Uterus (tissue), 4 donors: ENCODE results near the gene AKAP8. TPM values are rescaled to one million over a fixed set of nuclear protein-coding genes. Genes with fewer than 3 reads are reported as not detected.
"Not testable (repeated sequence)": the region's sequence is repeated elsewhere in the genome, so short reads cannot be mapped to it uniquely, and the experiment has no call there.

ENCODE experiments used
- DNase-seq, 2 donors: peaks; one replicate each; pipeline ENCODE4 v3.0.0-alpha.2; 2019 to 2020
- H3K27ac ChIP-seq, 2 donors: fragments of 200-600 bp; sonication (generic); 1 replicate in 1 of 2; 2 replicates in 1 of 2; pipeline ENCODE4 v1.5.1; 2016 to 2018
- H3K27me3 ChIP-seq, 2 donors: fragments of 200-600 bp; sonication (generic); one replicate each; pipeline ENCODE4 v1.5.1; 2018 to 2019; ENCODE audit warnings: control low read depth in 1 of 2
- H3K36me3 ChIP-seq, 2 donors: fragments of 200-600 bp; sonication (generic); one replicate each; pipeline ENCODE4 v1.5.1; 2019; ENCODE audit warnings: control low read depth in 1 of 2
- H3K4me1 ChIP-seq, 2 donors: fragments of 200-600 bp; sonication (generic); one replicate each; pipeline ENCODE4 v1.5.1; 2018 to 2019; ENCODE audit warnings: control low read depth in 1 of 2
- H3K4me3 ChIP-seq, 2 donors: fragments of 200-600 bp; sonication (generic); 1 replicate in 1 of 2; 2 replicates in 1 of 2; pipeline ENCODE4 v1.5.1; 2018 to 2019; ENCODE audit warnings: mild to moderate bottlenecking in 1 of 2
- H3K9me3 ChIP-seq, 2 donors: fragments of 200-600 bp; sonication (generic); one replicate each; pipeline ENCODE4 v1.5.1; 2019; ENCODE audit warnings: control low read depth in 1 of 2
- CTCF ChIP-seq, 4 experiments: fragments of 200-600 bp in 2 of 4; fragments of 450-650 bp in 2 of 4; sonication (generic) in 2 of 4; IDR thresholded peaks; one replicate each; pipeline ENCODE4 v1.5.1; 2016 to 2019; ENCODE audit warnings: antibody characterized with exemption in 4 of 4, mild to moderate bottlenecking in 2 of 4, moderate library complexity in 1 of 4
- POLR2A ChIP-seq, 2 donors: fragments of 450-650 bp; IDR thresholded peaks; one replicate each; pipeline ENCODE4 v1.6.1; 2016; ENCODE audit warnings: antibody characterized with exemption in 2 of 2, mild to moderate bottlenecking in 1 of 2, moderate library complexity in 1 of 2
- intact Hi-C: fragments of 100-400 bp; cut with DNase I; formaldehyde crosslinking; loops from one replicate; pipeline ENCODE4 v1.15.1; 2023; ENCODE audit warnings: low total_unique reads
- total RNA-seq, 4 donors: library from RNA; depleted of rRNA in 3 of 4; stranded (reverse); fragments of >200 nt in 3 of 4; gene quantifications; one replicate each; pipeline versions ENCODE4 v1.1.0 to v1.2.4, GENCODE V29; 2014 to 2023
- donor health status: DM: yes; HTN: yes; CAD: no.

AKAP8 gene
- total RNA-seq, 4 donors from 2014 or later, result 17.1 to 55.6 (median 39.2) TPM

DNA sequence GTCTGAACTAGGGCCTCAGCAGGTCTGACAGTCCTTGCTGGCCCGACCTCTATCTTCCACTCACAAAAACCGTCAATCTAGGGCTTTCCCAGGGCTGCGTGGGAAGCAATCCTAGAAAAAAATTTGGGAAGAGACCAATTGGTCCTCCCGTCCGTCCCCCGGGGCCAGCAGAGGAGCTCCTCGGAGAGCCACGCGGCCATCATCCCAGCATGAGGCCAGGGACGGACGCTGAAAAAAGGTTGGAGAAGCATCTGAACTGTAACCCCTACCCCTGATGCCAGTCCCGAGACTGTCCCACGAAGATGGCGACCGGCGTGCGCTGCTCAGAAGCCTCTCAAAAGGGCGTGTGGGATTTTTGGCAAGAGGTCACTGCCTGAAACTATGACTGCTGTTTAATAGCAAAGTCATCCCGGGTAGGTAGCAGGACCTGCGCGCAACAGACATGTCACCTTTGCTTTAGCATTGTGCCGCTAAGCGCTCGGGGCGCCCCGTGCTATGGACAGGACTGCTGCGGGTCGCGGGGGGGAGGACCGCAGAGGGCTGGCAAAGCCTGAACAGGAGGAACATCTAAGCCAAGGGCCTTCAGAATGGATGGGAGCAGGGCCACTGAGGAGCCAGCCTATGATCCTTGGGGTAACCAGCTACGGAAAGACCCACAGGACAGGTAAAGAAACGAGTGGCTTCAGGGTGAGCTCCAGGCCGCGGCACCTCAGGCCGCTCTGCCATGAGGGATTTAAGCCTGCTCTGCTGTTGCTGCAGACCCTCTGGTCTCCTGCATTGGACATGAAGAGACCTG lies 10.6 kb downstream of the AKAP8 start:
- no peaks in the 10 kb centered on the region for H3K36me3 ChIP-seq
- intact Hi-C loops, result no loop called here
- no peaks in the 10 kb centered on the region for H3K9me3 ChIP-seq
- H3K27ac ChIP-seq, result no peak overlapping the region
- TF ChIP-seq POLR2A (IDR thresholded peaks at IDR 0.05), result no peak
- TF ChIP-seq CTCF (IDR thresholded peaks at IDR 0.05), result no peak
- no peaks in the 10 kb centered on the region for H3K27me3 ChIP-seq
- no peaks in the 10 kb centered on the region for H3K4me1 ChIP-seq
- DNase-seq, result no peak
- no peak overlapping the region for H3K4me3 ChIP-seq

DNA sequence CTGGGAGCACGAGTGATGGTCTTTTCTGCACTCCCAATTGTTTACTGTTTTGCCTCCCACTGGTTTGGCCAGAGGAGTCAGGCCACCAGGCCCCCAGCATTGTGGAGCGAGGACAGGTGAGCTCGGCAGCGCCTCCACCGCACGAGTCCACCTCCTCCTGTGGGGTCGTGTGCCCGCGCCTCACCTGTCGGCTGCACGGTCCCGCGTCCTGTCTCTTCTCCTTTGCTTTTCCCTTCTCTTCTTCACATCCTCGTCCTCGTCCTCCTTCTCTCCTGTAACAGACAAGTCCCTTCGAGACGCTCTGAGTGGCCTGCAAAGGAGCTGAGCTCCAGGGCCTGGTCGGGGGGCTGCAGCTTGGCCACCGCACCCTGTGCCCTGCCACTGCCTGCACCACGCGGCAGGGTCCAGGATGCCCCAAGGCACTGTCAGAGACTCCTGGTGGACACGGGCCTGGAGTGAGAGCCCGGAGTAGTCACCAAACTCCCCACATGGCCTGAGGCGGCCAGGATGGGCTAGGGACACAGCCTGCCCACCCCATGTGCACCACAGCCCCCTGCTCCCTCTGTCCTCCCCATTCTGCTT lies 11.4 kb downstream of the AKAP8 start:
- Histone ChIP-seq H3K9me3 (no peaks in the 10 kb centered on the region), H3K4me3 (no peak overlapping the region), H3K4me1 (no peaks in the 10 kb centered on the region), H3K36me3 (no peaks in the 10 kb centered on the region), H3K27me3 (no peaks in the 10 kb centered on the region), H3K27ac (no peak overlapping the region)
- no peak for DNase-seq
- intact Hi-C loops, result no loop called here
- TF ChIP-seq CTCF (IDR thresholded peaks at IDR 0.05), result no peak
- no peak for TF ChIP-seq POLR2A (IDR thresholded peaks at IDR 0.05)

GRCh38 chr19:15367439-15367838 lies 12.1 kb downstream of the AKAP8 start:
- no peaks in the 10 kb centered on the region for H3K36me3 ChIP-seq

DNA sequence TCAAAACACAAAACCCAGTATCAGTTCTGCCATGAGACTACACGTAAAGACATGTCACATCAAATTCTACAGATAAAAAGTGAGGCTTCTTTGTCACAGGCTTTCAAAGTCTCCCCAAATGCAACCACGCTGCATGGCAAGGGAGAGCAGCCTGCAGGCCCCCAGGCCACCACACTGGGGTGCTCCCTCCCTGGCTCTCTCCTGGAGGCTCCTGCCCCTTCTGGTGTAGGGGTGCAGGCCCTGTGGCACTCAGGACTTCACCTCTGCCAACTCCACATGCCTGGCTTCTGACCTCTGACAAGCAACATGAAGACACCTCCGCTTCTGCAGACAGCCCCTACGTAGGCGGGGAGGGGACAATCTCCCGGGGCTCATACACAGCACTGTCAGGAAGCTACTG lies 14.3 kb downstream of the AKAP8 start:
- intact Hi-C loops, result no loop called here
- no peak overlapping the region for H3K4me3 ChIP-seq
- no peaks in the 10 kb centered on the region for H3K27me3 ChIP-seq
- no peak for DNase-seq
- no peaks in the 10 kb centered on the region for H3K9me3 ChIP-seq
- no peaks in the 10 kb centered on the region for H3K36me3 ChIP-seq
- TF ChIP-seq CTCF (IDR thresholded peaks at IDR 0.05) (no peak), POLR2A (IDR thresholded peaks at IDR 0.05) (no peak)
- H3K27ac ChIP-seq, result no peak overlapping the region
- H3K4me1 ChIP-seq, result no peaks in the 10 kb centered on the region

More at GRCh38 chr19:15367439-15367838, 12.1 kb downstream of the AKAP8 start:
- Histone ChIP-seq H3K27me3 (no peaks in the 10 kb centered on the region), H3K4me1 (no peaks in the 10 kb centered on the region), H3K9me3 (no peaks in the 10 kb centered on the region), H3K4me3 (no peak overlapping the region), H3K27ac (no peak overlapping the region)
- no peak for TF ChIP-seq CTCF (IDR thresholded peaks at IDR 0.05)
- no peak for TF ChIP-seq POLR2A (IDR thresholded peaks at IDR 0.05)
- intact Hi-C loops, result no loop called here
- no peak for DNase-seq

- H3K4me3 ChIP-seq, H3K4me1 ChIP-seq, H3K27ac ChIP-seq, H3K27me3 ChIP-seq, H3K9me3 ChIP-seq, DNase-seq, H3K36me3 ChIP-seq, intact Hi-C loops: not testable (repeated sequence)
Observed at GRCh38 chr19:15363791-15364190, 15.8 kb downstream of the AKAP8 start.

DNA sequence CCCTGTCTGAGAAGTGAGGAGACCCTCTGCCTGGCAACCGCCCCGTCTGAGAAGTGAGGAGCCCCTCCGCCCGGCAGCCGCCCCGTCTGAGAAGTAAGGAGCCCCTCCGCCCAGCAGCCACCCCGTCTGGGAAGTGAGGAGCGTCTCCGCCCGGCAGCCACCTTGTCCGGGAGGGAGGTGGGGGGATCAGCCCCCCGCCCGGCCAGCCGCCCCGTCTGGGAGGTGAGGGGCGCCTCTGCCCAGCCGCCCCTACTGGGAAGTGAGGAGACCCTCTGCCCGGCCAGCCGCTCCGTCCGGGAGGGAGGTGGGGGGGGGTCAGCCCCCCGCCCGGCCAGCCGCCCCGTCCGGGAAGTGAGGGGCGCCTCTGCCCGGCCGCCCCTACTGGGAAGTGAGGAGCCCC lies 16.5 kb downstream of the AKAP8 start:
- H3K9me3 ChIP-seq, intact Hi-C loops, H3K27ac ChIP-seq, DNase-seq, H3K4me1 ChIP-seq, H3K4me3 ChIP-seq, H3K27me3 ChIP-seq, H3K36me3 ChIP-seq: not testable (repeated sequence)

DNA sequence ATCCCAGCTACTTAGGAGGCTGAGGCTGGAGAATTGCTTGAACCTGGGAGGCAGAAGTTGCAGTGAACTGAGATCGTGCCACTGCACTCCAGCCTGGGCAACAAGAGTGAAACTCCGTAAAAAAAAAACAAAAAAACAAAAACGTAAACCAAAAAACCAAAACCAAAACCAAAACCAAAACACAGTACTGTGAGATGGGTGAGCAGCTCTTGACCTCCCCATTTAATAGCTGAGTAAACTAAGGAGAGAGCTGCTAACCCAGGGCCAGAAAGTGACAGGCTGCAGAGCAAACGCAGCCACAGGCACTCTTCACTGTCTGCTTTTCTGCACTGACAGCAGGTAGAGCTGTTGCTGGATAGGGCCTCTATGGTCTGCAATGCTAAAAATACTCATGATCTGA lies 19.6 kb downstream of the AKAP8 start:
- H3K36me3 ChIP-seq, H3K27ac ChIP-seq, H3K9me3 ChIP-seq, intact Hi-C loops, H3K4me1 ChIP-seq, H3K27me3 ChIP-seq, DNase-seq, H3K4me3 ChIP-seq: not testable (repeated sequence)
